B cell (primary cell): ENCODE measurements around the gene RPS19.

Source experiments
- EZH2 ChIP-seq: IDR thresholded peaks from 2 replicates; pipeline ENCODE4 v1.6.1; 2012; ENCODE audit warnings: borderline replicate concordance, low read depth, mild to moderate bottlenecking, moderate library complexity, low read length; ENCODE audit not compliant: insufficient read depth, poor library complexity, severe bottlenecking
- TF ChIP-seq, protein P1 (sequence below): fragments of 200-600 bp; IDR thresholded peaks from one replicate; pipeline ENCODE4 v1.8.0; 2022; ENCODE audit warnings: antibody characterized with exemption, mild to moderate bottlenecking

DNA sequence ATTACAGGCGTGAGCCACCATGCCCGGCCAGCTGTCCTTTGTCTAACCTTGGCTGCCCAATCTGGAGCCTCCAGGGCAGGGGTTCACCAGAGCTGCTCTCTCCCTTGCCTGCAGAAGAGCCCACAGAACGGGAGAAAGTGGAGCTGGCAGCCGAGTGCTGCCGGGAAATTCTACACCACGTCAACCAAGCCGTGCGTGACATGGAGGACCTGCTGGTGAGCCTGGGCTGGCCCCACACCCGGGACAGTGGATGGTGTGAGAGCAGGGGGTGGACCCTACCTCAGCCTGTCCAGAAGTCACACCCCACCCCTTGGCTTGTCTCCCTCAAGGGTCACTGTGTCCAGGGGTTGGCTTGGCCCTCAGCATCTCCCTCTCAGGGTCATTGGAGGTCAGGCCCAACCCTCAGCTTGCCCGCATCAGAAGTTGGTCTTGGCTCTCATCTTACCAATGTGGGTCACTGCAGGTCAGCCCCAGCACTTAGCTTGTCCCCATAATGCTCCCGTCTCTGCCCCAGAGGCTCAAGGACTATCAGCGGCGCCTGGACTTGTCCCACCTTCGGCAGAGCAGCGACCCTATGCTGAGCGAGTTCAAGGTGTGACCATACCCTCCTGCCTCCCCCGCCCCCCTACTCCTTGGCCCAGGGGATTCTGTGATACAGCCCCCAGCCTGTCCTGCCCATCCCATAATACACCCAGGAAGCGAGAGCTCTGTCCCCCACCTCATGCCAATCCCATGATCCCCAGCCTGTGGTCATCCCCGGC, 43.3 kb downstream of the RPS19 start:
- TF ChIP-seq, protein P1, sequence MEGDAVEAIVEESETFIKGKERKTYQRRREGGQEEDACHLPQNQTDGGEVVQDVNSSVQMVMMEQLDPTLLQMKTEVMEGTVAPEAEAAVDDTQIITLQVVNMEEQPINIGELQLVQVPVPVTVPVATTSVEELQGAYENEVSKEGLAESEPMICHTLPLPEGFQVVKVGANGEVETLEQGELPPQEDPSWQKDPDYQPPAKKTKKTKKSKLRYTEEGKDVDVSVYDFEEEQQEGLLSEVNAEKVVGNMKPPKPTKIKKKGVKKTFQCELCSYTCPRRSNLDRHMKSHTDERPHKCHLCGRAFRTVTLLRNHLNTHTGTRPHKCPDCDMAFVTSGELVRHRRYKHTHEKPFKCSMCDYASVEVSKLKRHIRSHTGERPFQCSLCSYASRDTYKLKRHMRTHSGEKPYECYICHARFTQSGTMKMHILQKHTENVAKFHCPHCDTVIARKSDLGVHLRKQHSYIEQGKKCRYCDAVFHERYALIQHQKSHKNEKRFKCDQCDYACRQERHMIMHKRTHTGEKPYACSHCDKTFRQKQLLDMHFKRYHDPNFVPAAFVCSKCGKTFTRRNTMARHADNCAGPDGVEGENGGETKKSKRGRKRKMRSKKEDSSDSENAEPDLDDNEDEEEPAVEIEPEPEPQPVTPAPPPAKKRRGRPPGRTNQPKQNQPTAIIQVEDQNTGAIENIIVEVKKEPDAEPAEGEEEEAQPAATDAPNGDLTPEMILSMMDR = no peak
- no peak for TF ChIP-seq EZH2
